MM.1S (cell line): Measurements from ENCODE around the gene HBP1.
A peak's percentile ranks its signal among the peaks of the same experiment; 100 is the strongest.

Experiments used
- DNase-seq: peaks from one replicate; pipeline ENCODE4 v3.0.0-alpha.2; 2015
- H2AFZ ChIP-seq: fragments of 300-600 bp; sonication (generic); 2 replicates; pipeline ENCODE4 v1.6.0; 2016; ENCODE audit warnings: antibody characterized with exemption, low read length
- H3F3A ChIP-seq: fragments of 300-600 bp; sonication (generic); 2 replicates; pipeline ENCODE4 v1.6.1; 2016; ENCODE audit warnings: mild to moderate bottlenecking, antibody characterized with exemption, low read length, moderate library complexity, mixed read lengths; ENCODE audit not compliant: insufficient read depth
- H3K27ac ChIP-seq: fragments of 300-600 bp; sonication (generic); 2 replicates; pipeline ENCODE4 v1.5.1; 2016; ENCODE audit warnings: mild to moderate bottlenecking, low read length
- H3K27me3 ChIP-seq: fragments of 300-600 bp; sonication (generic); replicated peaks from 2 replicates; pipeline ENCODE4 v1.6.0; 2016; ENCODE audit warnings: low read length; ENCODE audit not compliant: insufficient read depth
- H3K36me3 ChIP-seq: fragments of 300-600 bp; sonication (generic); replicated peaks from 2 replicates; pipeline ENCODE4 v1.6.1; 2016; ENCODE audit warnings: mild to moderate bottlenecking, low read length, mixed read lengths; ENCODE audit not compliant: insufficient read depth
- H3K4me1 ChIP-seq: fragments of 300-600 bp; sonication (generic); 2 replicates; pipeline ENCODE4 v1.6.1; 2016; ENCODE audit warnings: low read length, mixed read lengths
- H3K4me2 ChIP-seq: fragments of 300-600 bp; sonication (generic); 2 replicates; pipeline ENCODE4 v1.6.0; 2016; ENCODE audit warnings: low read depth, low read length
- H3K4me3 ChIP-seq: fragments of 300-600 bp; sonication (generic); 2 replicates; pipeline ENCODE4 v1.5.1; 2016; ENCODE audit warnings: low read length, mixed read lengths
- H3K79me2 ChIP-seq: fragments of 300-600 bp; sonication (generic); 2 replicates; pipeline ENCODE4 v1.6.1; 2016; ENCODE audit warnings: mixed run types, low read length, mixed read lengths
- H3K9ac ChIP-seq: fragments of 300-600 bp; sonication (generic); 2 replicates; pipeline ENCODE4 v1.6.1; 2016; ENCODE audit warnings: low read length, mixed read lengths
- H3K9me2 ChIP-seq: fragments of 300-600 bp; sonication (generic); replicated peaks from 2 replicates; pipeline ENCODE4 v1.6.1; 2016; ENCODE audit warnings: mild to moderate bottlenecking, low read length, mixed read lengths; ENCODE audit not compliant: insufficient read depth
- H3K9me3 ChIP-seq: fragments of 300-600 bp; sonication (generic); replicated peaks from 2 replicates; pipeline ENCODE4 v1.6.1; 2016; ENCODE audit warnings: mild to moderate bottlenecking, low read length, mixed read lengths; ENCODE audit not compliant: insufficient read depth
- H4K20me1 ChIP-seq: fragments of 300-600 bp; sonication (generic); 2 replicates; pipeline ENCODE4 v1.6.1; 2016; ENCODE audit warnings: mild to moderate bottlenecking, low read length, moderate library complexity, mixed read lengths; ENCODE audit not compliant: insufficient read depth
- CTCF ChIP-seq: fragments of 300-600 bp; sonication (generic); IDR thresholded peaks from 2 replicates; pipeline ENCODE4 v1.5.1; 2016; ENCODE audit warnings: antibody characterized with exemption, low read length, mixed read lengths
- EZH2 ChIP-seq: fragments of 300-600 bp; sonication (generic); optimal IDR thresholded peaks from 2 replicates; pipeline ENCODE3; 2017; ENCODE audit warnings: low read depth, mild to moderate bottlenecking, antibody characterized with exemption, low read length, mixed read lengths
- EZH2phosphoT487 ChIP-seq: fragments of 300-600 bp; sonication (generic); IDR thresholded peaks from 2 replicates; pipeline ENCODE4 v1.6.1; 2018; ENCODE audit warnings: antibody characterized with exemption, low read length

The HBP1 gene

GRCh38 chr7:107196834-107197610, 28.2 kb downstream of the HBP1 start:
- Histone ChIP-seq H4K20me1 (no peaks in the 10 kb centered on the region), H2AFZ (no peak overlapping the region), H3K4me1 (no peaks in the 10 kb centered on the region), H3K9ac (no peak overlapping the region), H3K9me2 (no peaks in the 10 kb centered on the region), H3K27me3 (no peaks in the 10 kb centered on the region), H3F3A (no peaks in the 10 kb centered on the region), H3K4me3 (no peak overlapping the region), H3K36me3 (no peaks in the 10 kb centered on the region; the same call in 1 of the 2 replicates), H3K9me3 (no peaks in the 10 kb centered on the region), H3K4me2 (no peak overlapping the region), H3K27ac (no peak overlapping the region), H3K79me2 (no peaks in the 10 kb centered on the region)
- no peak for TF ChIP-seq CTCF
- DNase-seq, result no peak

- no peak overlapping the region for H3K4me3 ChIP-seq
- DNase-seq, result peak; percentile 60
- H4K20me1 ChIP-seq, result no peaks in the 10 kb centered on the region
- 0 out of 2 replicates have a peak, but pooled peaks cover 9% of the 10 kb centered on the region for H3K36me3 ChIP-seq
- no peak overlapping the region for H2AFZ ChIP-seq
- H3K4me2 ChIP-seq, result no peak overlapping the region
- no peaks in the 10 kb centered on the region for H3K27me3 ChIP-seq
- H3K27ac ChIP-seq, result no peak overlapping the region
- no peak overlapping the region for H3K9ac ChIP-seq
- no peaks in the 10 kb centered on the region for H3K79me2 ChIP-seq
- no peaks in the 10 kb centered on the region for H3K9me3 ChIP-seq
- no peak for TF ChIP-seq EZH2phosphoT487
- TF ChIP-seq CTCF, result peak; percentile 65
- TF ChIP-seq EZH2, result no peak
- H3K4me1 ChIP-seq, result no peaks in the 10 kb centered on the region
- no peaks in the 10 kb centered on the region for H3K9me2 ChIP-seq
- H3F3A ChIP-seq, result no peaks in the 10 kb centered on the region
Measured at GRCh38 chr7:107201795-107202450, 33.1 kb downstream of the HBP1 start.

GRCh38 chr7:107203607-107204006, 34.8 kb downstream of the HBP1 start:
- no peak overlapping the region for H3K9ac ChIP-seq
- DNase-seq, result no peak
- H4K20me1 ChIP-seq, result no peaks in the 10 kb centered on the region
- peaks cover 12% of the 10 kb centered on the region for H3K4me1 ChIP-seq
- no peak for TF ChIP-seq CTCF
- no peaks in the 10 kb centered on the region for H3K79me2 ChIP-seq
- no peak overlapping the region for H3K4me3 ChIP-seq
- H3K36me3 ChIP-seq, result 0 out of 2 replicates have a peak, but pooled peaks cover 9% of the 10 kb centered on the region
- H2AFZ ChIP-seq, result no peak overlapping the region
- H3K4me2 ChIP-seq, result no peak overlapping the region
- no peak overlapping the region for H3K27ac ChIP-seq
- no peaks in the 10 kb centered on the region for H3K9me2 ChIP-seq
- no peaks in the 10 kb centered on the region for H3K9me3 ChIP-seq
- no peaks in the 10 kb centered on the region for H3K27me3 ChIP-seq
- no peaks in the 10 kb centered on the region for H3F3A ChIP-seq
